Sigmoid colon (tissue), 7 donors: ENCODE results near the gene RABGAP1L. TPM values are rescaled to one million over a fixed set of nuclear protein-coding genes. Genes with fewer than 3 reads are reported as not detected.

Experiments used
- DNase-seq: peaks from one replicate; pipeline ENCODE4 v3.0.0-alpha.2; 2019
- H3K27ac ChIP-seq, 4 donors: fragments of 200-600 bp; sonication (generic); one replicate each; pipeline ENCODE4 v1.5.1; 2016 to 2019; ENCODE audit warnings: mild to moderate bottlenecking in 1 of 4
- H3K27me3 ChIP-seq, 3 donors: fragments of 200-600 bp; sonication (generic); one replicate each; pipeline ENCODE4 v1.5.1; 2019; ENCODE audit warnings: mild to moderate bottlenecking in 1 of 3
- H3K36me3 ChIP-seq, 4 donors: fragments of 200-600 bp; sonication (generic); one replicate each; pipeline ENCODE4 v1.5.1; 2016 to 2019
- H3K4me1 ChIP-seq, 4 donors: fragments of 200-600 bp; sonication (generic); one replicate each; pipeline ENCODE4 v1.5.1; 2017 to 2019
- H3K4me3 ChIP-seq, 4 donors: fragments of 200-600 bp; sonication (generic); one replicate each; pipeline ENCODE4 v1.5.1; 2017 to 2019; ENCODE audit warnings: mild to moderate bottlenecking in 2 of 4, moderate library complexity in 1 of 4
- H3K9me3 ChIP-seq, 4 donors: fragments of 200-600 bp in 3 of 4; sonication (generic) in 3 of 4; one replicate each; pipeline versions ENCODE4 v1.5.1 to v1.6.1; 2013 to 2019
- EP300 ChIP-seq, 4 donors: sonication (generic); formaldehyde crosslinking; IDR thresholded peaks; one replicate each; pipeline ENCODE4 v1.6.1; 2017; ENCODE audit warnings: antibody characterized with exemption in 4 of 4
- POLR2A ChIP-seq, 2 donors: fragments of 450-650 bp; IDR thresholded peaks; one replicate each; pipeline ENCODE4 v1.6.1; 2016; ENCODE audit warnings: antibody characterized with exemption in 2 of 2, mild to moderate bottlenecking in 2 of 2, moderate library complexity in 2 of 2
- POLR2AphosphoS5 ChIP-seq, 4 donors: sonication (generic); formaldehyde crosslinking; IDR thresholded peaks; one replicate each; pipeline ENCODE4 v1.6.1; 2017; ENCODE audit warnings: antibody characterized with exemption in 4 of 4
- WGBS, 2 donors: extraction: QIAGEN DNeasy Blood & Tissue Kit; methylation state at CpG; one replicate each; pipeline ENCODE4 v1.1.7; 2013; 5-methylcytosine and 5-hydroxymethylcytosine counted together
- intact Hi-C: fragments of 100-400 bp; cut with DNase I; formaldehyde crosslinking; loops from one replicate; pipeline ENCODE4 v1.15.1; 2023
- polyA plus RNA-seq, 3 donors: library from polyadenylated mRNA; stranded (reverse); fragments of 200-250 nt; gene quantifications; one replicate each; pipeline ENCODE4 v1.2.3, GENCODE V29; 2013
- total RNA-seq, 4 donors: library from RNA; depleted of rRNA; stranded (reverse); fragments of >200 nt; gene quantifications; one replicate each; pipeline ENCODE4 v1.1.0, GENCODE V29; 2016
- TF ChIP-seq, protein P1 (sequence below), 4 experiments: fragments of 450-650 bp in 3 of 4; fragments of 200-600 bp in 1 of 4; IDR thresholded peaks; one replicate each; pipeline ENCODE4 v1.5.1; 2016 to 2019; ENCODE audit warnings: antibody characterized with exemption in 4 of 4, mild to moderate bottlenecking in 3 of 4, moderate library complexity in 2 of 4
- donor health status: healthy with polysubstance abuse.
- donor health status: Bipolar disorder and iron deficiency.
- donor health status: healthy.

Gene RABGAP1L
- total and polyA plus RNA-seq, 7 donors = 25.2 to 42.9 (median 35.4) TPM

DNA sequence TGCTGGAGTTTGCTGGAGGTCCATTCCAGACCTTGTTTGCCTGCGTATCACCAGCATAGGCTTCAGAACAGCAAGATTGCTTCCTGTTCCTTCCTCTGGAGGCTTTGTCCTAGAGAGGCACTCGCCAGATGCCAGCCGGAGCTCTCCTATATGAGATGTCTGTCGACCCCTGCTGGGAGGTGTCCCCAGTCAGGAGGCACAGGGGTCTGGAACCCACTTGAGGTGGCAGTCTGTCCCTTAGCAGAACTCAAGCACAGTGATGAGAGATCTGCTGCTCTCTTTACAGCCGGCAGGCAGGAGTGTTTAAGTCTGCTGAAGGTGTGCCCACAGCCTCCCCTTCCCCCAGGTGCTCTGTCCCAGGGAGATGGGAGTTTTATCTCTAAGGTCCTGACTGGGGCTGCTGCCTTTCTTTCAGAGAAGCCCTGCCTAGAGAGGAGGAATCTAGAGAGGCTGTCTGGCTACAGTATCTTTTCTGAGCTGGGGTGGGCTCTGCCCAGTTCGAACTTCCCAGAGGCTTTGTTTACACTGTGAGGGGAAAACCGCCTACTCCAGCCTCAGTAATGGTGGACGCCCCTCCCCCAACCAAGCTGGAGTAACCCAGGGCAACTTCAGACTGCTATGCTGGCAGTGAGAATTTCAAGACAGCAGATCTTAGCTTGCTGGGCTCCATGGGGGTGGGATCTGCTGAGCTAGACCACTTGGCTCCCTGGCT is 493.4 kb downstream of the RABGAP1L start:
- no peaks in the 10 kb centered on the region for H3K27me3 ChIP-seq
- no peak overlapping the region for H3K4me3 ChIP-seq
- intact Hi-C loops = no loop called here
- DNase-seq = no peak
- WGBS, 2 donors = 85 to 88% methylated on average over 8 of the region's 8 CpGs
- no peaks in the 10 kb centered on the region for H3K4me1 ChIP-seq
- H3K36me3 ChIP-seq = no peaks in the 10 kb centered on the region
- no peak for TF ChIP-seq POLR2AphosphoS5 (IDR thresholded peaks at IDR 0.05)
- TF ChIP-seq POLR2A (IDR thresholded peaks at IDR 0.05) = no peak
- no peak for TF ChIP-seq EP300 (IDR thresholded peaks at IDR 0.05)
- TF ChIP-seq, protein P1, sequence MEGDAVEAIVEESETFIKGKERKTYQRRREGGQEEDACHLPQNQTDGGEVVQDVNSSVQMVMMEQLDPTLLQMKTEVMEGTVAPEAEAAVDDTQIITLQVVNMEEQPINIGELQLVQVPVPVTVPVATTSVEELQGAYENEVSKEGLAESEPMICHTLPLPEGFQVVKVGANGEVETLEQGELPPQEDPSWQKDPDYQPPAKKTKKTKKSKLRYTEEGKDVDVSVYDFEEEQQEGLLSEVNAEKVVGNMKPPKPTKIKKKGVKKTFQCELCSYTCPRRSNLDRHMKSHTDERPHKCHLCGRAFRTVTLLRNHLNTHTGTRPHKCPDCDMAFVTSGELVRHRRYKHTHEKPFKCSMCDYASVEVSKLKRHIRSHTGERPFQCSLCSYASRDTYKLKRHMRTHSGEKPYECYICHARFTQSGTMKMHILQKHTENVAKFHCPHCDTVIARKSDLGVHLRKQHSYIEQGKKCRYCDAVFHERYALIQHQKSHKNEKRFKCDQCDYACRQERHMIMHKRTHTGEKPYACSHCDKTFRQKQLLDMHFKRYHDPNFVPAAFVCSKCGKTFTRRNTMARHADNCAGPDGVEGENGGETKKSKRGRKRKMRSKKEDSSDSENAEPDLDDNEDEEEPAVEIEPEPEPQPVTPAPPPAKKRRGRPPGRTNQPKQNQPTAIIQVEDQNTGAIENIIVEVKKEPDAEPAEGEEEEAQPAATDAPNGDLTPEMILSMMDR (IDR thresholded peaks at IDR 0.05) = no peak
- H3K9me3 ChIP-seq = peaks cover 0 to 2% (median 0%) of the 10 kb centered on the region in 4 donors
- no peak overlapping the region for H3K27ac ChIP-seq

GRCh38 chr1:174654560-174654959 is 495.2 kb downstream of the RABGAP1L start:
- intact Hi-C loops = no loop called here
- Histone ChIP-seq H3K27me3 (no peaks in the 10 kb centered on the region), H3K36me3 (no peaks in the 10 kb centered on the region), H3K27ac (no peak overlapping the region), H3K4me1 (no peaks in the 10 kb centered on the region), H3K4me3 (no peak overlapping the region), H3K9me3 (peaks cover 0 to 2% (median 0%) of the 10 kb centered on the region in 4 donors)
- DNase-seq = no peak
- TF ChIP-seq POLR2AphosphoS5 (IDR thresholded peaks at IDR 0.05) = no peak
- TF ChIP-seq, protein P1 (IDR thresholded peaks at IDR 0.05) = no peak
- TF ChIP-seq POLR2A (IDR thresholded peaks at IDR 0.05) = no peak
- no peak for TF ChIP-seq EP300 (IDR thresholded peaks at IDR 0.05)

DNA sequence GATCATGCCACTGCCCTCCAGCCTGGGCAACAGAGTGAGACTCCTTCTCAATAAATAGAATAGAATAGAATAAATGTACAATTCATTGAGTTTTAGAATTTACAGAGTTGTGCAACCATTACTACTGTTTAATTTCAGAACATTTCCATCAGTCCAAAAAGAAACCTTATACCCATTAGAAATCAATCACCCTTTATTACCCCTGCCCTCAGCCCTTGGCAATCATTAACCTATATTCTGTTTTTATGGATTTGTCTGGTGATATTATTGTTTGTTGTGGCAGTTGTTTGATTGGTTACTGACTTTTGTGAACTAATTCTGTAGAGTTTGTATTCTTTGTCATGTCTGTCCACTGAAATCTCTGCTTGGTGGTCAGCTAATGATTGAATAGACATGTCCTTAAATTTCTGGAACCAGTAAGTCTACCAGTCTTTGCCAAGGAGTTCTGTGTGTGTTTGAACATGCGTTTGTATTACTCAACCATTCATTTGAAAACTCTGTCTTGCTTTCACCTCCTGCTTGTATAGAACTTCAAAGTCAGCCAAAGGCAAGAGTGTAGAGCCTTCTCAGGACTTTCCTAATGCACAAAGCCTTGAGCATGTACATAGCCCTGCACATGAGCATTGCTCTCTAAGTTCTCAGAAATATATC is 497.2 kb downstream of the RABGAP1L start:
- Histone ChIP-seq H3K4me3 (no peak overlapping the region), H3K4me1 (no peaks in the 10 kb centered on the region), H3K27me3 (no peaks in the 10 kb centered on the region), H3K27ac (no peak overlapping the region), H3K9me3 (peaks cover 0 to 2% (median 0%) of the 10 kb centered on the region in 4 donors), H3K36me3 (no peaks in the 10 kb centered on the region)
- DNase-seq = no peak
- 80 to 85% methylated on average over 1 of the region's 1 CpG for WGBS, 2 donors
- TF ChIP-seq POLR2A (IDR thresholded peaks at IDR 0.05) (no peak), EP300 (IDR thresholded peaks at IDR 0.05) (no peak), POLR2AphosphoS5 (IDR thresholded peaks at IDR 0.05) (no peak)
- TF ChIP-seq, protein P1 (IDR thresholded peaks at IDR 0.05) = no peak
- intact Hi-C loops = no loop called here

DNA sequence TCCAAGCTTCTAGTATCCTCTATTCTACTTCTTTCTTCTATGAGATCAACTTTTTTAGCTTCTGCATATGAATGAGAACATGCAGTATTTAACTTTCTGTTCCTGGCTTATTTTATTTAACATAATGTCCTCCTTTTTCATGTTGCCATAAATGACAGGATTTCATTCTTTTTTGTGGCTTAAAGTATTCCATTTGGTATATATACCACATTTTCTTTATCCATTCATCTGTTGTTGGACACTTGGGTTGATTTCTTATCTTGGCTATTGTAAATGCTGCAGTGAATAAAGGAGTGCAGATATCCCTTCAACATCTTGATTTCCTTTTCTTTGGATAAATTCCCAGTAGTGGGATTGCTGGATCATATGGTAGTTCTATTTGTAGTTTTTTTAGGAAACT is 498.1 kb downstream of the RABGAP1L start:
- TF ChIP-seq POLR2AphosphoS5 (IDR thresholded peaks at IDR 0.05) = no peak
- TF ChIP-seq, protein P1 (IDR thresholded peaks at IDR 0.05) = no peak
- TF ChIP-seq POLR2A (IDR thresholded peaks at IDR 0.05) = no peak
- TF ChIP-seq EP300 (IDR thresholded peaks at IDR 0.05) = no peak

More for the DNA sequence above, 498.1 kb downstream of the RABGAP1L start:
- H3K9me3 ChIP-seq = peaks cover 0 to 2% (median 0%) of the 10 kb centered on the region in 4 donors
- no peak overlapping the region for H3K4me3 ChIP-seq
- no peaks in the 10 kb centered on the region for H3K36me3 ChIP-seq
- H3K27ac ChIP-seq = no peak overlapping the region
- DNase-seq = no peak
- intact Hi-C loops = no loop called here
- no peaks in the 10 kb centered on the region for H3K27me3 ChIP-seq
- H3K4me1 ChIP-seq = no peaks in the 10 kb centered on the region
